DMS53 (cell line): ENCODE data around the gene AHNAK2.

Experiments
- DNase-seq: peaks from one replicate; lab custom pipeline; 2025; lab: John Stamatoyannopoulos, UW

AHNAK2 gene

GRCh38 chr14:104939666-104940410, 38.3 kb downstream of the AHNAK2 start:
- no peak for DNase-seq

GRCh38 chr14:104938960-104939359, 39.2 kb downstream of the AHNAK2 start:
- no peak for DNase-seq

GRCh38 chr14:104938436-104938835, 39.7 kb downstream of the AHNAK2 start:
- DNase-seq = peak; percentile 23

- DNase-seq = no peak
These were observed 40.3 kb downstream of the AHNAK2 start for GRCh38 chr14:104937694-104938365.

GRCh38 chr14:104937161-104937560, 41.0 kb downstream of the AHNAK2 start:
- no peak for DNase-seq

- DNase-seq = no peak
These were observed 41.6 kb downstream of the AHNAK2 start for GRCh38 chr14:104936361-104937155.

GRCh38 chr14:104935955-104936354, 42.2 kb downstream of the AHNAK2 start:
- no peak for DNase-seq

GRCh38 chr14:104935026-104935650, 43.0 kb downstream of the AHNAK2 start:
- no peak for DNase-seq

GRCh38 chr14:104933746-104934733, 44.1 kb downstream of the AHNAK2 start:
- DNase-seq = no peak

GRCh38 chr14:104932676-104933631, 45.2 kb downstream of the AHNAK2 start:
- peak; percentile 81 for DNase-seq

- peak; percentile 34 for DNase-seq
These were observed 46.2 kb downstream of the AHNAK2 start for GRCh38 chr14:104931771-104932675.

- DNase-seq = no peak
These were observed 46.8 kb downstream of the AHNAK2 start for GRCh38 chr14:104931304-104931770.

GRCh38 chr14:104930526-104931303, 47.5 kb downstream of the AHNAK2 start:
- DNase-seq = no peak

GRCh38 chr14:104929268-104930230, 48.6 kb downstream of the AHNAK2 start:
- no peak for DNase-seq

- DNase-seq = no peak
These were observed 49.6 kb downstream of the AHNAK2 start for GRCh38 chr14:104928391-104929133.

- DNase-seq = no peak
These were observed 50.3 kb downstream of the AHNAK2 start for GRCh38 chr14:104927901-104928300.
